Stomach (tissue), 9 donors: ENCODE results near the gene FGF4. TPM values are rescaled to one million over a fixed set of nuclear protein-coding genes. Genes with fewer than 3 reads are reported as not detected.

Experiments used
- DNase-seq, 2 donors: peaks; one replicate each; pipeline versions ENCODE4 v3.0.0 to v3.0.0-alpha.2; 2013 to 2019
- H3K27ac ChIP-seq, 5 donors: fragments of 200-600 bp in 4 of 5; sonication (generic) in 4 of 5; one replicate each; pipeline ENCODE4 v1.5.1; 2013 to 2019; ENCODE audit warnings: mild to moderate bottlenecking in 1 of 5, moderate library complexity in 1 of 5
- H3K27me3 ChIP-seq, 3 donors: fragments of 200-600 bp; sonication (generic); one replicate each; pipeline ENCODE4 v1.5.1; 2017 to 2019; ENCODE audit warnings: mixed run types in 1 of 3
- H3K36me3 ChIP-seq, 4 donors: fragments of 200-600 bp; sonication (generic); 1 replicate in 3 of 4; 2 replicates in 1 of 4; pipeline ENCODE4 v1.5.1; 2016 to 2019
- H3K4me1 ChIP-seq, 4 donors: fragments of 200-600 bp; sonication (generic); one replicate each; pipeline ENCODE4 v1.5.1; 2016 to 2019
- H3K4me3 ChIP-seq, 4 donors: fragments of 200-600 bp; sonication (generic) in 3 of 4; one replicate each; pipeline ENCODE4 v1.5.1; 2016 to 2019; ENCODE audit warnings: mild to moderate bottlenecking in 1 of 4
- H3K9me3 ChIP-seq, 4 donors: fragments of 200-600 bp; sonication (generic); one replicate each; pipeline ENCODE4 v1.5.1; 2016 to 2019
- CTCF ChIP-seq, 7 experiments: fragments of 450-650 bp in 4 of 7; fragments of 200-600 bp in 3 of 7; sonication (generic) in 3 of 7; IDR thresholded peaks; one replicate each; pipeline ENCODE4 v1.5.1; 2016 to 2019; ENCODE audit warnings: antibody characterized with exemption in 7 of 7, control low read depth in 2 of 7, mild to moderate bottlenecking in 1 of 7
- EP300 ChIP-seq: sonication (generic); formaldehyde crosslinking; IDR thresholded peaks from one replicate; pipeline ENCODE4 v1.6.1; 2017; ENCODE audit warnings: antibody characterized with exemption
- POLR2A ChIP-seq, 4 donors: fragments of 450-650 bp; IDR thresholded peaks; one replicate each; pipeline ENCODE4 v1.6.1; 2016; ENCODE audit warnings: antibody characterized with exemption in 4 of 4, control low read depth in 2 of 4, mild to moderate bottlenecking in 1 of 4, moderate library complexity in 1 of 4
- POLR2AphosphoS5 ChIP-seq, 3 donors: sonication (generic); formaldehyde crosslinking; IDR thresholded peaks; one replicate each; pipeline ENCODE4 v1.6.1; 2016; ENCODE audit warnings: antibody characterized with exemption in 3 of 3
- WGBS, 5 donors: extraction: QIAGEN DNeasy Blood & Tissue Kit in 3 of 5; methylation state at CpG; one replicate each; pipeline versions ENCODE4 v1.1.5 to v1.1.7; 2013 to 2018; 5-methylcytosine and 5-hydroxymethylcytosine counted together
- intact Hi-C: fragments of 100-400 bp; cut with DNase I; formaldehyde crosslinking; loops from one replicate; pipeline ENCODE4 v1.15.1; 2023; ENCODE audit warnings: low total_unique reads
- polyA plus RNA-seq, 3 donors: library from polyadenylated mRNA; stranded (reverse); fragments of 200-250 nt; gene quantifications; one replicate each; pipeline ENCODE4 v1.2.3, GENCODE V29; 2013
- total RNA-seq, 5 donors: library from RNA; depleted of rRNA; stranded (reverse); fragments of >200 nt; gene quantifications; one replicate each; pipeline versions ENCODE4 v1.1.0 to v1.2.3, GENCODE V29; 2014 to 2016
- donor health status: healthy with polysubstance abuse.
- donor health status: Bipolar disorder and iron deficiency.
- donor health status: healthy.

The FGF4 gene
- total and polyA plus RNA-seq, 8 donors = not detected

DNA sequence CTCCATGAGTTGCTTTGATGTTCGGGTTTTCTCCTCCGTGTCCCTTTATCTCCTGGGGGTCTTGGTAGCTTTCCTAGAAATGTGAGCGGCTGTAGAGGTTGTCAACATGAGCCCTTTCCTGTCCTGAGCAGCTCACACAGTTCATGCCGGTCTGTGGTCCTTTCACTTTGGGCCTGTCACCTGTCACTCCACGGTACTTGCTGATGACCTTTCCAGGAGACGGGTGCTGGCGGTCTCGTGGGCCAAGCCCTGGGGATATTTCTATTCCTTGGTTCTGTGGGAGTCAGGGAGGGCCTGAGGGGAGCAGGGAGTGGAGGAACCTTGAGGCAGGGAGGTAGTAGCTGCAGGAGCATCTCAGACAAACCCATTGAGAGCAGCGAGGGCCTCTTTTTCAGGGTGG lies 20.9 kb upstream of the FGF4 start:
- intact Hi-C loops = no loop called here
- Histone ChIP-seq H3K27ac (no peak overlapping the region), H3K36me3 (no peaks in the 10 kb centered on the region), H3K27me3 (peaks cover 0 to 31% (median 0%) of the 10 kb centered on the region in 3 donors), H3K9me3 (peaks cover 0 to 8% (median 0%) of the 10 kb centered on the region in 4 donors), H3K4me1 (no peaks in the 10 kb centered on the region), H3K4me3 (no peak overlapping the region)
- WGBS, 5 donors = 73 to 84% (median 77%) methylated on average over 8 to 9 of the region's 9 CpGs
- DNase-seq = no peak
- TF ChIP-seq CTCF (IDR thresholded peaks at IDR 0.05) (no peak), POLR2AphosphoS5 (IDR thresholded peaks at IDR 0.05) (no peak), EP300 (no peak), POLR2A (IDR thresholded peaks at IDR 0.05) (no peak)

DNA sequence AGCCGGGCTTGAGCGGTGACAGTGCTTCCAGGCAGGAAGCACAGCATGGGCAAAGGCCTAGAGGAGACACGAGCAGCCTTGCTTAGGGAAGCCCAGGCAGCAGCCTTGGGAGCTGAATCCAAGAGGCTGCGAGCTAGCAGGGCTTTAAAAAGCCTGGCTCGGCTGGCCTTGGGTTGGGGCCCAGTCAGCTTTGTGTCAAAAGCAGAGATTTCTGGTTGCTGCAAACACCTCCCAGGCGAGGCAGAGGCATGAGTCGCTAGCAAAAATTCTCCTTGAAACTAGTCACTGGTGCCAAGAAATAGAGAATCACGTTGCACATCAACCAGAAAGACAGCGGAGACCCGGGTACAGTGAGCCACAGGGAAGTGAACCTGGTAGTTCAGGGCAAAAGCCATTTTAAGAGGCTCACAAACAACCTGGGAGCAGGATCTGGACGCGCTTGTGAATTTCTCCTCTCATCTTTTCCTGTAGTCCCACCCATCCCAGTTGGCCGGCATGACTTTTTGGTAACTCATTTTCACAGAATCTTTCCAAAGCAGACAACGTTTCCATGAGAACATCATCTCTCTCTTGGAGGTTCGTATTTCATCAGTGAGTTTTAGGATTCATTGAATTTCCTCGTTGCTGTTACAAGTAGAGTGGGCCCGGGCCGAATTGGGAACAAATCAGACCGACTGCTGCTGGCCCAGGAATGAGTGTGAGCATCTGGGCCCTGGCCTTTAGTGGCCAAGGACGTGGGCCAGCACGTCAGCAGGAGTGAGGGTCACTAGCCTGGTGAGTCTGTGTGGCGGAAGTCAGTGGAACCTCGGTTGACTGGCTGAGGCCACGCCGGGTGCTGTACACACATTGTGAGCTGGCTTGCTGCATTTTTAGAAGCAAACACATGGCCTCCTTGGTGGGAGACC lies 16.4 kb upstream of the FGF4 start:
- Histone ChIP-seq H3K4me3 (no peak overlapping the region), H3K36me3 (no peaks in the 10 kb centered on the region), H3K9me3 (no peaks in the 10 kb centered on the region), H3K27me3 (peaks cover 0 to 33% (median 0%) of the 10 kb centered on the region in 3 donors), H3K4me1 (no peaks in the 10 kb centered on the region), H3K27ac (no peak overlapping the region)
- intact Hi-C loops = no loop called here
- DNase-seq = peak in 1 of 2 donors; percentile 69
- TF ChIP-seq POLR2AphosphoS5 (IDR thresholded peaks at IDR 0.05) = no peak
- no peak for TF ChIP-seq EP300
- TF ChIP-seq POLR2A (IDR thresholded peaks at IDR 0.05) = no peak
- TF ChIP-seq CTCF (IDR thresholded peaks at IDR 0.05) = no peak
- 67 to 76% (median 71%) methylated on average over 25 of the region's 25 CpGs for WGBS, 5 donors

GRCh38 chr11:69788956-69789355 lies 13.8 kb upstream of the FGF4 start:
- Histone ChIP-seq H3K36me3 (no peaks in the 10 kb centered on the region), H3K9me3 (no peaks in the 10 kb centered on the region), H3K27me3 (peaks cover 0 to 33% (median 0%) of the 10 kb centered on the region in 3 donors), H3K4me1 (no peaks in the 10 kb centered on the region), H3K4me3 (no peak overlapping the region), H3K27ac (no peak overlapping the region)
- TF ChIP-seq EP300 = no peak
- TF ChIP-seq POLR2A (IDR thresholded peaks at IDR 0.05) = no peak
- TF ChIP-seq CTCF (IDR thresholded peaks at IDR 0.05) = no peak
- no peak for TF ChIP-seq POLR2AphosphoS5 (IDR thresholded peaks at IDR 0.05)
- 82 to 92% (median 90%) methylated on average over 8 to 11 of the region's 11 CpGs for WGBS, 5 donors
- no peak for DNase-seq
- intact Hi-C loops = no loop called here

- Histone ChIP-seq H3K9me3 (no peaks in the 10 kb centered on the region), H3K4me1 (no peaks in the 10 kb centered on the region), H3K27me3 (peaks cover 0 to 33% (median 0%) of the 10 kb centered on the region in 3 donors), H3K36me3 (no peaks in the 10 kb centered on the region), H3K4me3 (no peak overlapping the region), H3K27ac (no peak overlapping the region)
- WGBS, 5 donors = 69 to 91% (median 84%) methylated on average over 5 to 10 of the region's 10 CpGs
- DNase-seq = no peak
- no peak for TF ChIP-seq EP300
- no peak for TF ChIP-seq CTCF (IDR thresholded peaks at IDR 0.05)
- no peak for TF ChIP-seq POLR2A (IDR thresholded peaks at IDR 0.05)
- TF ChIP-seq POLR2AphosphoS5 (IDR thresholded peaks at IDR 0.05) = no peak
- intact Hi-C loops = no loop called here
Measured at GRCh38 chr11:69787906-69788305, 12.8 kb upstream of the FGF4 start.
